ENCODE measurements around the gene PLXND1.
"Not testable (repeated sequence)": the region's sequence is repeated elsewhere in the genome, so short reads cannot be mapped to it uniquely, and the experiment has no call there.

The PLXND1 gene

DNA sequence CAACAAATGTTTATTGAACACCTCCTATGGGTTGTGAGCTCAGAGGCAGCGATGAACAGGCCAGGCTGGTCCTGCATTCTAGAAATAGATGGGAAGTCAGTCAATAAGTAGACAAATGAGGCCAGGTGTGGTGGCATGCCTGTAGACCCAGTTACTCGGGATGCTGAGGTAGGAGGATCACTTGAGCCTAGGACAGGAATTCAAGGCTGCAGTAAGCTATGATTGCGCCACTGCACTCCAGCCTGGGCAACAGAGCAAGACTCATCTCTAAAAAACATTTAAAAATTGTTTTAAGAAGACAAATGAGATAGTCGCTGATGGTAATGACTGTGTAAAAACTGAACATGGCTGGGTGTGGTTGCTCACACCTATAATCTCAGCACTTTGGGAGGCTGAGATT is 82.4 kb downstream of the PLXND1 start:
- no peak for DNase-seq (ENCODE audit: low read depth)

DNA sequence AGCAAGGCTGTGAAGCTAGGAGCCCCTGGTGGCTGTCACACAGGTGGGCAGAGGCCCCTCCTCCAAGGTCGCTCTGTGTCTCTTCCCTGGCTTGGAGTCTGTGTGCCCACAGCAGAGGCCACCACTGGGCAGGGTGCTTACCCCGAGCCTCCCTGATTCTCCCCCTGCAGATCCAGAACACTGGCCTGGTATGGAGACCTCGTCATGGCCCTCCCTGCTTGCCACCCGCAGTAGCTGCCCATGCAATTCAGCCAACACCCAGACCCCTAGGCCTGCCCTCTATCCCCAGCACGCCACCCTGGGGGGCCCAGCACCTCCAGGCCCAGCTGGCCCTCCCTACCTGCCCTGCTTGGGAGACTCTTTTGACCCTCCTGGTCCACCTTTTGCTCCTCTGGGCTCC is 83.5 kb downstream of the PLXND1 start:
- no peak for DNase-seq (ENCODE audit: low read depth)

DNA sequence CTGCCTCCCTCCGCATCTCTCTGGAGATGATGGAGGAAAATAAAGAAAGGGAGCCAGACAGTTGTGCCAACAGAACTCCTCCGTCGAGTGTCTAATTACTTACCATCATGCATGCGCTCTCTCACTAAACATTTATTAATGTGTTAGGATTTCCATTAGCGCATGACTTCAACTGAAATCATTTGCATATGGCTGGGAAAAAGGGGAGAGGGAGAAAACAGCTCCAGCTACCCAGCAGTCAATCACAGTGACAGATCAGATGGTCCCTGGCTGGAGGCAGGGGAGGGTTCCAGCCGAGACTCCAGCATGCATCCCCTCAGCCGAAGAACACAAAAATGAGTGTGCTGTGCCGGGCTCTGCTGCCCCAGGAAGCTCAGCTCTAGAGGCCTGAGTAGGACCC is 84.9 kb downstream of the PLXND1 start:
- no peak for DNase-seq (ENCODE audit: low read depth)

DNA sequence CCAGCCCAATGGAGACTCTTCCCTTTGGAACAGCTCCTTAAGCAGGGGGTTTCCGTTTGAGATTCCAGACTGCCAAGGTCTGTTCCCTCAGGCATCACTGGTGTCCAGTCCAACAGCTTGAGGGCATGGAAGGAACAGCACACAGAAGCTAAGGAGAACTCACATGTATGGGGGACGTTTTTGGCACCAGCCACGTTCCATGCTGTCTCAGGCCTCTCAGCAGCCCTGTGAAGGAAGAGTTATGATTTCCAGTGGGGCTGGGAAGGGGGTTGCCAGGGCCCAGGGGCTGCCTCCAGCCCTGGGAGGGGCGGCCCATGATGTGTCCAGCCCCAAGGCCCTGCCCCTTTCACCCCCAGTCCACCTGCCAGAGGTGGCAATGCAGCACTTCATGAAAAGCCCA is 85.5 kb downstream of the PLXND1 start:
- no peak for DNase-seq (ENCODE audit: low read depth)

DNA sequence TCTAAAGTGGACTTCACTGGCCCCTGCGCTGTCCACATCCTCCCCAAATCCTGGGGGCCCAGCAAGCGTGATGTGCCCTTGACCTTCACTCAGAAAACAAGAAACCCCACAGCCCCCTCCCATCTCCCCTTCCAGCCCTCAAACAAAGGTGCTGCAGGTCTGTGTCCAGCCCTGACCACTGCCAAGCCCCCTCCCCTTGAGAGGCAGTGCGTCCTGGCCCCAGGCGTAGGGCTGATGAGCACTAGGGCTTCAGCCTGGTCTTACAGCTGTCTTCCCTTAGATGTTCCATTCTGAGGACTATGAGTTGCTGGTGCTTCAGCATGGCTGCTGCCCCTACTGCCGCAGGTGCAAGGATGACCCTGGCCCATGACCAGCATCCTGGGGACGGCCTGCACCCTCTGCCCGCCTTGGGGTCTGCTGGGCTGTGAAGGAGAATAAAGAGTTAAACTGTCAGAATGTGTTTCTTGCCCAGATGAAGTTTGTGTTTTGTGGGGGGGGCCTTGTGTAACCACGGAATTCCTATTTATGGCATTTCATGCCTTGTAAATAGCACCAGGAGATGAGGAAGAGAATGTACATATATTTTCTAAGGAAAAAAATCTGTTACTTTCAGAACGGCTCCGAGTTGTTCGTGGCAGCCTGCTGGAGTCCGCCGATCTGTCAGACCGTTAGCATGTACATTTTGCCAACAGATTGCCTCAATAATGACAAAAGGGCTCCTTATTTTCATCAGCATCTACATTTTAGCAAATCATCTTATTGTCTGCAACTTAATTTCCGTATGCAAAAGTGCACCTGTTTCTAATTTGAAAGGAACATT is 86.4 kb downstream of the PLXND1 start:
- DNase-seq (ENCODE audit: low read depth) = no peak

DNA sequence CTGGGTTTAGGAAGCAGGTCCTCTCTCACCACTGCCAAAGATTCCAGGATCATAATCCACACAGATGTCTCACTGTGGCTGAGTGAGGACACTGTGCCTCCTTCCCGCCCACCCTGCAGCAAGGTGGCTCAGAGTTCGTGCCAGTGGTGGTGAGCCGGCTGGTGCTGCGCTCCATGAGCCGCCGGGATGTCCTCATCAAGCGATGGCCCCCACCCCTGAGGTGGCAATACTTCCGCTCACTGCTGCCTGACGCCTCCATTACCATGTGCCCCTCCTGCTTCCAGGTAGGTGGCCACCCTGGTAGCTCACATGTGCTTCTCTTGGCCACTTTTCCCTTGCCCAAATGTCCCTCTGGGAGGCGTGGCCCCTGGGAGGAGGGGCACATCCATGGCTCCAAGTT is 87.0 kb downstream of the PLXND1 start:
- DNase-seq (ENCODE audit: low read depth) = no peak

DNA sequence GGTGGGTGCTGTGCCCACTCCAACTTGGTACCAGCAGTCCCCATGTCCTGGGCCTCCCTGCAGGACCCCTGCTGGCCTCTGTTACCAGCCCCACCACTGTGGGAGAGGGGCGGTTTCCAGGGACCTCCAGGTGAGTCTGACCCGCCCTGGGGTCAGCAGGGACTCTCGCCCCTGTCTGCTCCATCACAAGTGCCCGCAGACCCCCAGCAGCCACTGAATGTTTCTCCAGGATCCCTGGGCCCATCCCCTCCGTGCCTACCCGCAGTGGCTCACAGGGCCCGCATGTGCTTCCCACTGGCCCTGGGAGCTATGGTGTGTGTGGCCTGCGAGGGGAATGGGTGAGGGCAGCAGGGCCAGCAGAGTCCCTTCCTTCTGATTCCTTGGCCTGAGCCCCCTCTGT is 87.9 kb downstream of the PLXND1 start:
- no peak for DNase-seq (ENCODE audit: low read depth)

DNA sequence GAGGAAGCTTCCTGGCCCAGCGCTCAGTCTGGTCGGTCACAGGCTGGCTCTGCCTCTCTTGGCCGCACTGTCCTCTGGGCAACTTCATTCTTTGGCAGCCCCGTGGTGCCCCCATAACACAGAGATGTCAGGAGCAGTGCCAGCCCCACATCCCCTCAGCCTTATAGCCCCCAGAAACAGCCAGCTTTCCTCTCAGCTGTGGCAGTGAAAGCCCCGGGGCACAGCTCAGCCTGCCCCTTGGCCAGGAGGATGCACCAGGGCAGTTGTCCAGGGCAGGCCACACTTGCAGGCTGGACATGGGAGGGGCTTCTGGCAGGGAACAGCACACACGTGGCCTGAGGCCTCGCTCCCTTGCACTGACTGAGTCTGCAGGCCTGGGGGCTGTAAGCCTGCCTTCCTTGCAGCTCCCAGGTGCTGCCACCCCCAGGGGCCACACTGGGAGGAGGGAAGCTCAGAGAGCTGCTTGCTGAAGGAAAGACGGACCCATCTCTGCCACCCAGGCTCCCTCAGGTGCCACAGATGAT is 88.4 kb downstream of the PLXND1 start:
- DNase-seq (ENCODE audit: low read depth) = no peak

DNA sequence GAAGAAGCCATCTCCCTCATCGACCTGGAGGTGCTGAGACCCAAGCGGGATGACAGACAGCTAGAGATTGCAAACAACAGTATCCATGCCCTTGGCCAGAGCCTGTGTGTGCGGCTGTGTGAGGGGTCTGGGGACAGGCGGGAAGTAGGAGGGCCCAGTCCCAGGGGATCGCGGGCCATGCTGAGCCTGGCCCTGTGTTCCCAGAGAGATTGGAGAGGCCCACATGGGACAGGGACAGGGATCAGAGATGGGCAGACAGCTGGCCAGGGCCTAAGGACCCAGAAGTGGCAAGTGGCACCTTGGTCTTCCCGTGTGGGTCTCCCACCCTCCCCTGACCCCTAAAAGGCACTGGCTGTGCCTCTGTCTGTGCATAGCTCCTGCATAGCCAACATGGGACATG is 89.0 kb downstream of the PLXND1 start:
- DNase-seq (ENCODE audit: low read depth) = no peak

DNA sequence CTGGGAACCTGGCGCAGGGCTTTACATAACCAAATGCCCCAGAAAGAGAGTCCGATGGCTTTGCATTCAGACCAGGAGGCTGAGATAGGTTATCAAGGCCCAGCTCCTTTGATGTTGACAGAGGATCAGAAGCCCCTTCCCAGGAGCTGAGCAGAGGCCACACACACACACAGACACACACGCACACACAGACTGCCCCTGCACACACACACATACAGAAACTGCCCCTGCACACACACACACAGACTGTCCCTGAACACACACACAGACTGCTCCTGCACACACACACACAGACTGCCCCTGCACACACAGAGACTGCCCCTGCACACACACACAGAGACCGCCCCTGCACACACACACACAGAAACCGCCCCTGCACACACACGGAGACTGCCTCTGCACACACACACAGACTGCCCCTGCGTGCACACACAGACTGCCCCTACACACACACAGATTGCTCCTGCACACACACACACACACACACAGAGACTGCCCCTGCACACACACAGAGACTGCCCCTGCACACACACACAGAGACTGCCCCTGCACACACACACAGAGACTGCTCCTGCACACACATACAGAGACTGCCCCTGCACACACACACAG is 90.5 kb downstream of the PLXND1 start:
- DNase-seq (ENCODE audit: low read depth) = not testable (repeated sequence)

DNA sequence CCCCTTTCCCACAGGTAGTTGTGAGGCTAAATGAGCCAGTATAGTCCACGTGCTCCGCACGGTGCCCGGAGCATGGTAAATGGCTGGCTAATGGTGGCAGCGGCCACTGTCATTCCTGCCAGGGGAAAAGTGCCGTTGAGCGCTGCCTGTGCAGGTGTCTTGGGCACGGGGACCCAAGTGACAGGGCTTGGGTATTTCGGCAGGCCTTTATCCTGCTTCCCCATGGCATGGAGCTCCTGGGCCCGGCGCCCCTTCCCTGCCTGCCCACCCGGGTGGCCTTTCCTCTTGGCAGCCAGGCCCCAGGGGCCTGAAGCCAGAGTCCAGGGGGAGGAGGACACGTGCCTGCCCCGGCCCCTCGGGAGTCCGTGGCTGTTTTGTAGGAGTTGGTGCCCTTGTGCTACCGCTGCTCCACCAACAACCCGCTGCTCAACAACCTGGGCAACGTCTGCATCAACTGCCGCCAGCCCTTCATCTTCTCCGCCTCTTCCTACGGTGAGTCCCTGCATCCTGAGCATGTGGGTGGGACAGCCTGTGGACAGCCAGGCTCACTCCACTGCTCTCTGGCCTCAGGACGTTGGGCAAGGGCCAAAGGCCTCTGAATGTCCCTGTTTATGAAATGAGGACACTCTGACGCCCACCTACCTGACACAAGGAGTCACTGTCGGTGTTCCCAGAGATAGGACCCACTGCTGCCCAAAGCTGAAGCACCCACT is 91.2 kb downstream of the PLXND1 start:
- not testable (repeated sequence) for DNase-seq (ENCODE audit: low read depth)

DNA sequence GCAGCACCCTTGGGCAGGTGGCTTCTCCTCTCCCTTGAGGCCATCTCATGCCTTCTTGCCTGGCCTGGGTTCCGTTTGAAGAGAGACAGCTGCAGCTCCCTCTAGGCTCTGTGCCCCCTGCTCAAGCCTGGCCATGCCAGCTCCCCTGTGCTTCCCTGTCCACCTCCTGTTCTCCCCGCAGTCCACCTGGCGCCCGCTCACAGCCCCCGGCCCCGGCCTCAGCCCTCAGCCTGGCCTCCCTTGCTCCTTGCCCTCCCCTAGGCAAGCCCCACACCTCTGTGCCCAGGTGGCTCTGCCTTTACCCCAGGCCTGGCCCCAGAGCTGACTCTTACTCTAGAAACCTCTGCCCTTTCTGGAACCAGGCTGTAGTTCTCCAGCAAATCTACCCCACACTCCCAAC is 91.9 kb downstream of the PLXND1 start:
- no peak for DNase-seq (ENCODE audit: low read depth)

DNA sequence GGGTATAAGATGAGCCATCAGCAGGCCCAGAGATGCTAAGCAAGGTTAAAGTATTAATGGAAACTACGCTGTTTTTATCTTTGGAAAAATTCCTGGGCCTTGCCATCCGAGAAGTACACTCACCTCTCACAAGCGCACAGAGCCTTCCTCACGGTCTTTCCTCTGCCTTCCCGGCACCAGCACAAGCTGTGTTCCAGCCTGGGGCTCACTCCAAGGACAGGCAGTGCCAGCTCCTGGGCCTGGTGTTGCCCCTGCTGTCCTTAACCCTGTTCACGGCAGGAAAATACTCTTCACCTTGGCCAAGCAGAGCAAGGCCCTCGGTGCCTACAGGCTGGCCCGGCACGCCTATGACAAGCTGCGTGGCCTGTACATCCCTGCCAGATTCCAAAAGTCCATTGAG is 92.4 kb downstream of the PLXND1 start:
- no peak for DNase-seq (ENCODE audit: low read depth)

DNA sequence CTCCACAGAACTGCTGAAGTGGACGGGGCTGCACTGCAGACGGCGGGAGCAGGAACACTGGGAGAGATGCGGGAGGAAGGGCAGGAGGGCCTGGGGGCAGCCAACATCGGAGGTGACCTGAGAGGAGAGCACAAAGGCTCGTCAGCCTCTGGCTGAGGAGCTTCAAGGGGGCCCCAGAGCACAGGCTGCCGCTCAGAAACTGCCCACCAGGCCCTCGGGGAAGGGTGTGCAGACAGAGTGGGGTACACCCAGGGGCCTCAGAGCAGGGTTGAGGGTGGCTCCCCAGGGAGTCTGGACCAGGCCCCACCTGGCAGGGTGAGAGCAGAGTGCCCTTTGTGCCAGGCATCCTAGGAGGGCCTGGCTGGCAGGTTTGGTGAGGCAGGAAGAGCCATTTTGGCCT is 92.8 kb downstream of the PLXND1 start:
- no peak for DNase-seq (ENCODE audit: low read depth)

DNA sequence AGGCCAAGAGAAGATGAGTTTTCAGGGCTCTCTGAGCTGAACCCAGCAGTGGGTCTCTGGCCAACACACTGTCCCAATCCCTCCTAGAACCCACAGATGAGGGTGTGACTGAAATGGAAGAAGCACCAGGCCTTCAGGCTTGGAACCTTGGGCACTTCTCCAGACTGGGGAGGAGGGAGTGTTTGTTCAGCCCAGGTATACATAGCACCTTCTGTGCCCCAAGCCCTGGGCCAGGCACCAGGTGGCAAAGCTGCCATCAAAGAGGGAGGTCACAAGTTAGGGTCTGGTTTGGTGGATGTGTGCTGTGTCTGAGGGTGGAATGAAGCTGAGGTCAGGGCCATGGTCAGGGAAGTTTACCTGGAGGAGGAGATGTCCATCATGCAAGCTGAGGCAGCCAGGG is 93.9 kb downstream of the PLXND1 start:
- no peak for DNase-seq (ENCODE audit: low read depth)

DNA sequence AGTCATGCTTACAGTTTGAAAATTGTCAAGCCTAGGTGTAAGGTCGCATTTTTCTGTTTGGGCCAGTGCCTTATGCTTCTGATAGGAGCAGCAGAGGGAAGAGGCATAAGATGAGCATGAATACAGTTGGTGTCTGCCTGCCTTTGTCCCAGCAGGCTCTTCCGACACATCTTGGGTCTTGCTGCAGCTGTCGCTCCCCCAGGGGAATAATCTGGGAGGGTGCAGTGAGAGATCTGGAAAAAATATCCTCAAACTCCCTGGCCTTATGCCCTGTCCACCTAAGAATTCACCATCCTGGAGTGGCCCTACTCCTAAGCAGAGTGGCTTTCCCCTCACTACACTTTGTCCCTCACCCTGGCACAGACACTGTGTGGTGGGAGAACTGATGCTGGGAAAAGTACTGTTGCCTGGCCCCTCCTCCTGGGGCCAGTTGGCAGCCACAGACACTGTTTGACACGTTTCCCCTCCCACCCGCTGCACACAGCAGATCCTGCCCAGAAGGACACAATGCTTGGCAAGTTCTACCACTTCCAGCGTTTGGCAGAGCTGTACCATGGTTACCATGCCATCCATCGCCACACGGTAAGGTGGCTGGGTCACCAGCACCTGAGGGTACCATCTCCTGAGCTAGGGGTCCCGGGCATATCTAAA is 99.2 kb downstream of the PLXND1 start:
- no peak for DNase-seq (ENCODE audit: low read depth)

DNA sequence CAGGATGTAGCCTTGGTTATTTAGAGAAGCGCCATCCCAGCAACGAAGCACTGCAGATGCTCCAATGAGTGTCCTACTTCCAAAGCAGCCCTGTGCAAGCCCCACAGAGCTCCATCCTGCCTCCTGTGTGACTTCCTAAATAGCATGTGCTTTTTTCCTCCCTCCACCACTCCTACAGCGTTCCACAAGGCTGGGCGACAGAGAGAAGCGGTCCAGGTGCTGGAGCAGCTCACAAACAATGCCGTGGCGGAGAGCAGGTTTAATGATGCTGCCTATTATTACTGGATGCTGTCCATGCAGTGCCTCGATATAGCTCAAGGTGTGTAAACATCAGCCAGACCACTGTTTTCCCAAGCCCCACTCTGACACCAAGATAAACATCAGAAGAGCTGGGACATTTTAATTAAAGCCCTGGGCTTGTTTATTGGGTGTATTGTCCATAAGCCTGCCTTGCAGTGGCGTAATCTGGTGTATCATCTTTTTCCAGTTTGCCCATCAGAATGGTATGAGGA is 100.2 kb downstream of the PLXND1 start:
- DNase-seq (ENCODE audit: low read depth) = no peak

DNA sequence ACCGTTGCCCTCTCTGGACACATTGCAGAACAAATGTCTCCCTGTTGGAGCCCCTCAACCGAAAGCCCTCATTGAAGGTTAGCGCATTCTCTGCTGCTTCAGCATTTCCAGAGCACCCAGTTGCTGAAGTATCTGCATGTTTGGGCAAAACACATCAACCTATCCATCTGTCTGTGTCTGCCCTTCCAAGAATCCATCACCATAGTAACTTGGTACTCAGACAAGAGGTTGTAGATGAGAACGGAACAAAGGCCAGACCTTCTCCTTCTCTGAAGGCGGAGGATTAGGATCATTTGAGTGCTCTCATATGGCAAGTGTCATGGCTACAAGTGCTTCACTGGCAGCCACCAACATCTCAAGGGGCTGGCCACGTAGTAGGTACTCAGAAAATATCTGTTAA is 101.1 kb downstream of the PLXND1 start:
- DNase-seq (ENCODE audit: low read depth) = no peak

Measured in stimulated activated CD4-positive, alpha-beta T cell treated with anti-CD3 and anti-CD28 coated beads, Interleukin-2, amount 100 ng/mL, for 4 hours (primary cell).